Endothelial cell (in vitro differentiated cells): ENCODE results near the gene PGRMC1. TPM values are rescaled to one million over a fixed set of nuclear protein-coding genes. Genes with fewer than 3 reads are reported as not detected.
"Not testable (repeated sequence)": the region's sequence is repeated elsewhere in the genome, so short reads cannot be mapped to it uniquely, and the experiment has no call there.

Source experiments
- DNase-seq: peaks from one replicate; pipeline ENCODE4 v3.0.0; 2021; ENCODE audit warnings: low spot score
- H3K27ac Mint-ChIP-seq: one replicate; pipeline ENCODE4 v1.8.0; 2021; ENCODE audit warnings: mixed read lengths, inconsistent platforms; ENCODE audit not compliant: unreplicated experiment
- H3K27me3 Mint-ChIP-seq: one replicate; pipeline ENCODE4 v1.8.0; 2021; ENCODE audit warnings: mild to moderate bottlenecking, moderate library complexity, mixed read lengths, inconsistent platforms; ENCODE audit not compliant: unreplicated experiment
- H3K36me3 Mint-ChIP-seq: one replicate; pipeline ENCODE4 v1.8.0; 2021; ENCODE audit warnings: mild to moderate bottlenecking, low read depth, mixed read lengths, inconsistent platforms; ENCODE audit not compliant: unreplicated experiment
- H3K4me1 Mint-ChIP-seq: one replicate; pipeline ENCODE4 v1.8.0; 2021; ENCODE audit warnings: mild to moderate bottlenecking, mixed read lengths, inconsistent platforms; ENCODE audit not compliant: unreplicated experiment
- H3K4me3 Mint-ChIP-seq: one replicate; pipeline ENCODE4 v1.8.0; 2021; ENCODE audit warnings: mild to moderate bottlenecking, mixed read lengths, inconsistent platforms; ENCODE audit not compliant: unreplicated experiment
- H3K9me3 Mint-ChIP-seq: one replicate; pipeline ENCODE4 v1.8.0; 2021; ENCODE audit warnings: mixed read lengths, inconsistent platforms; ENCODE audit not compliant: unreplicated experiment
- CTCF ChIP-seq: fragments of 200-600 bp; sonication (generic); IDR thresholded peaks from one replicate; pipeline ENCODE4 v1.5.0; 2021; ENCODE audit warnings: antibody characterized with exemption; ENCODE audit not compliant: unreplicated experiment
- total RNA-seq: library from RNA; stranded (reverse); fragmentation: NEBNext Ultra II Directional; extraction: Animal tissue kit (Norgen Biotek cat#: 25700); gene quantifications from one replicate; pipeline ENCODE4 v1.2.1, GENCODE V29; 2021; ENCODE audit not compliant: unreplicated experiment

PGRMC1 gene
- total RNA-seq, 1 donor from 2014 or later = 153 TPM

GRCh38 chrX:119288890-119289393 is 52.9 kb downstream of the PGRMC1 start:
- DNase-seq = no peak
- no peaks in the 10 kb centered on the region for H3K36me3 Mint-ChIP-seq
- H3K27ac Mint-ChIP-seq = no peak overlapping the region
- H3K27me3 Mint-ChIP-seq = no peaks in the 10 kb centered on the region
- peaks cover 7% of the 10 kb centered on the region for H3K4me1 Mint-ChIP-seq
- TF ChIP-seq CTCF = peak; percentile 19
- no peak overlapping the region for H3K4me3 Mint-ChIP-seq
- H3K9me3 Mint-ChIP-seq = no peaks in the 10 kb centered on the region

- H3K27me3 Mint-ChIP-seq = no peaks in the 10 kb centered on the region
- H3K9me3 Mint-ChIP-seq = no peaks in the 10 kb centered on the region
- no peak for TF ChIP-seq CTCF
- H3K27ac Mint-ChIP-seq = no peak overlapping the region
- H3K36me3 Mint-ChIP-seq = no peaks in the 10 kb centered on the region
- no peak overlapping the region for H3K4me3 Mint-ChIP-seq
- no peak for DNase-seq
- H3K4me1 Mint-ChIP-seq = peaks cover 7% of the 10 kb centered on the region
These were observed 54.4 kb downstream of the PGRMC1 start for GRCh38 chrX:119290476-119290875.

- DNase-seq, H3K4me3 Mint-ChIP-seq, H3K27me3 Mint-ChIP-seq, H3K27ac Mint-ChIP-seq, H3K9me3 Mint-ChIP-seq, H3K36me3 Mint-ChIP-seq, H3K4me1 Mint-ChIP-seq: not testable (repeated sequence)
These were observed 55.2 kb downstream of the PGRMC1 start for GRCh38 chrX:119291246-119291645.

- H3K27ac Mint-ChIP-seq = no peak overlapping the region
- no peak overlapping the region for H3K4me3 Mint-ChIP-seq
- no peaks in the 10 kb centered on the region for H3K36me3 Mint-ChIP-seq
- H3K4me1 Mint-ChIP-seq = peaks cover 7% of the 10 kb centered on the region
- no peak for DNase-seq
- TF ChIP-seq CTCF = no peak
- no peaks in the 10 kb centered on the region for H3K9me3 Mint-ChIP-seq
- no peaks in the 10 kb centered on the region for H3K27me3 Mint-ChIP-seq
These were observed 56.4 kb downstream of the PGRMC1 start for GRCh38 chrX:119292445-119292844.

Other genes with a start within 250 kb of the PGRMC1 start
- not detected for gene CT47C1, start 163.3 kb upstream of the PGRMC1 start, total RNA-seq
- not detected for gene KIAA1210, start 108.5 kb upstream of the PGRMC1 start, total RNA-seq
- 6.5 TPM for gene SLC25A43, start 163.1 kb downstream of the PGRMC1 start, total RNA-seq
- 305 TPM for gene SLC25A5, start 232.2 kb downstream of the PGRMC1 start, total RNA-seq